MM.1S (cell line): ENCODE data around the gene APBA1.
"Not testable (repeated sequence)": the region's sequence is repeated elsewhere in the genome, so short reads cannot be mapped to it uniquely, and the experiment has no call there.

ENCODE experiments used
- DNase-seq: peaks from one replicate; pipeline ENCODE4 v3.0.0-alpha.2; 2015
- H2AFZ ChIP-seq: fragments of 300-600 bp; sonication (generic); 2 replicates; pipeline ENCODE4 v1.6.0; 2016; ENCODE audit warnings: antibody characterized with exemption, low read length
- H3F3A ChIP-seq: fragments of 300-600 bp; sonication (generic); 2 replicates; pipeline ENCODE4 v1.6.1; 2016; ENCODE audit warnings: mild to moderate bottlenecking, antibody characterized with exemption, low read length, moderate library complexity, mixed read lengths; ENCODE audit not compliant: insufficient read depth
- H3K27ac ChIP-seq: fragments of 300-600 bp; sonication (generic); 2 replicates; pipeline ENCODE4 v1.5.1; 2016; ENCODE audit warnings: mild to moderate bottlenecking, low read length
- H3K27me3 ChIP-seq: fragments of 300-600 bp; sonication (generic); replicated peaks from 2 replicates; pipeline ENCODE4 v1.6.0; 2016; ENCODE audit warnings: low read length; ENCODE audit not compliant: insufficient read depth
- H3K36me3 ChIP-seq: fragments of 300-600 bp; sonication (generic); replicated peaks from 2 replicates; pipeline ENCODE4 v1.6.1; 2016; ENCODE audit warnings: mild to moderate bottlenecking, low read length, mixed read lengths; ENCODE audit not compliant: insufficient read depth
- H3K4me1 ChIP-seq: fragments of 300-600 bp; sonication (generic); 2 replicates; pipeline ENCODE4 v1.6.1; 2016; ENCODE audit warnings: low read length, mixed read lengths
- H3K4me2 ChIP-seq: fragments of 300-600 bp; sonication (generic); 2 replicates; pipeline ENCODE4 v1.6.0; 2016; ENCODE audit warnings: low read depth, low read length
- H3K4me3 ChIP-seq: fragments of 300-600 bp; sonication (generic); 2 replicates; pipeline ENCODE4 v1.5.1; 2016; ENCODE audit warnings: low read length, mixed read lengths
- H3K79me2 ChIP-seq: fragments of 300-600 bp; sonication (generic); 2 replicates; pipeline ENCODE4 v1.6.1; 2016; ENCODE audit warnings: mixed run types, low read length, mixed read lengths
- H3K9ac ChIP-seq: fragments of 300-600 bp; sonication (generic); 2 replicates; pipeline ENCODE4 v1.6.1; 2016; ENCODE audit warnings: low read length, mixed read lengths
- H3K9me2 ChIP-seq: fragments of 300-600 bp; sonication (generic); replicated peaks from 2 replicates; pipeline ENCODE4 v1.6.1; 2016; ENCODE audit warnings: mild to moderate bottlenecking, low read length, mixed read lengths; ENCODE audit not compliant: insufficient read depth
- H3K9me3 ChIP-seq: fragments of 300-600 bp; sonication (generic); replicated peaks from 2 replicates; pipeline ENCODE4 v1.6.1; 2016; ENCODE audit warnings: mild to moderate bottlenecking, low read length, mixed read lengths; ENCODE audit not compliant: insufficient read depth
- H4K20me1 ChIP-seq: fragments of 300-600 bp; sonication (generic); 2 replicates; pipeline ENCODE4 v1.6.1; 2016; ENCODE audit warnings: mild to moderate bottlenecking, low read length, moderate library complexity, mixed read lengths; ENCODE audit not compliant: insufficient read depth
- CTCF ChIP-seq: fragments of 300-600 bp; sonication (generic); IDR thresholded peaks from 2 replicates; pipeline ENCODE4 v1.5.1; 2016; ENCODE audit warnings: antibody characterized with exemption, low read length, mixed read lengths
- EZH2 ChIP-seq: fragments of 300-600 bp; sonication (generic); optimal IDR thresholded peaks from 2 replicates; pipeline ENCODE3; 2017; ENCODE audit warnings: low read depth, mild to moderate bottlenecking, antibody characterized with exemption, low read length, mixed read lengths
- EZH2phosphoT487 ChIP-seq: fragments of 300-600 bp; sonication (generic); IDR thresholded peaks from 2 replicates; pipeline ENCODE4 v1.6.1; 2018; ENCODE audit warnings: antibody characterized with exemption, low read length

APBA1 gene

GRCh38 chr9:69442486-69442885, 229.7 kb downstream of the APBA1 start:
- Histone ChIP-seq H3K4me1 (no peaks in the 10 kb centered on the region), H3K4me3 (no peak overlapping the region), H3K9me3 (no peaks in the 10 kb centered on the region), H4K20me1 (no peaks in the 10 kb centered on the region), H3K36me3 (no peaks in the 10 kb centered on the region), H3K4me2 (no peak overlapping the region), H3K79me2 (no peaks in the 10 kb centered on the region), H3F3A (no peaks in the 10 kb centered on the region), H3K9me2 (no peaks in the 10 kb centered on the region), H3K27me3 (no peaks in the 10 kb centered on the region), H2AFZ (no peak overlapping the region), H3K27ac (no peak overlapping the region), H3K9ac (no peak overlapping the region)
- TF ChIP-seq EZH2 (no peak), EZH2phosphoT487 (no peak), CTCF (no peak)
- no peak for DNase-seq

- H4K20me1 ChIP-seq, DNase-seq, H3F3A ChIP-seq, H2AFZ ChIP-seq, H3K9me3 ChIP-seq, H3K27ac ChIP-seq, H3K9me2 ChIP-seq, H3K4me3 ChIP-seq, H3K27me3 ChIP-seq, H3K4me1 ChIP-seq, H3K4me2 ChIP-seq, H3K79me2 ChIP-seq, H3K9ac ChIP-seq, H3K36me3 ChIP-seq: not testable (repeated sequence)
Measured at GRCh38 chr9:69440254-69440955, 231.8 kb downstream of the APBA1 start.

- H3K9me3 ChIP-seq, H3K4me3 ChIP-seq, H3K9me2 ChIP-seq, H4K20me1 ChIP-seq, H3K4me2 ChIP-seq, H3K36me3 ChIP-seq, H3K4me1 ChIP-seq, H3K9ac ChIP-seq, DNase-seq, H3K27me3 ChIP-seq, H3K27ac ChIP-seq, H3K79me2 ChIP-seq, H3F3A ChIP-seq, H2AFZ ChIP-seq: not testable (repeated sequence)
Measured at GRCh38 chr9:69439654-69440053, 232.5 kb downstream of the APBA1 start.

GRCh38 chr9:69433968-69434367, 238.2 kb downstream of the APBA1 start:
- H3K4me2 ChIP-seq = no peak overlapping the region

More at GRCh38 chr9:69433968-69434367, 238.2 kb downstream of the APBA1 start:
- H3K27ac ChIP-seq = no peak overlapping the region
- H3K36me3 ChIP-seq = no peaks in the 10 kb centered on the region
- H3F3A ChIP-seq = no peaks in the 10 kb centered on the region
- no peaks in the 10 kb centered on the region for H3K9me2 ChIP-seq
- H3K9me3 ChIP-seq = no peaks in the 10 kb centered on the region
- TF ChIP-seq CTCF = no peak
- no peak for TF ChIP-seq EZH2
- H3K4me3 ChIP-seq = no peak overlapping the region
- H3K79me2 ChIP-seq = no peaks in the 10 kb centered on the region
- no peaks in the 10 kb centered on the region for H3K27me3 ChIP-seq
- H4K20me1 ChIP-seq = no peaks in the 10 kb centered on the region
- no peak overlapping the region for H2AFZ ChIP-seq
- no peak for DNase-seq
- H3K9ac ChIP-seq = no peak overlapping the region
- no peaks in the 10 kb centered on the region for H3K4me1 ChIP-seq
